Large intestine (tissue), 3 donors: ENCODE measurements around the gene JPH3. TPM values are rescaled to one million over a fixed set of nuclear protein-coding genes. Genes with fewer than 3 reads are reported as not detected.

Experiments used
- DNase-seq, 2 donors: peaks; one replicate each; pipeline versions ENCODE4 v3.0.0 to v3.0.0-alpha.2; 2013
- H3K27ac ChIP-seq: one replicate; pipeline ENCODE4 v1.5.1; 2013; ENCODE audit warnings: low read length
- H3K27me3 ChIP-seq: 2 replicates; pipeline ENCODE4 v1.6.1; 2013; ENCODE audit warnings: low read length; ENCODE audit not compliant: control insufficient read depth, insufficient read depth
- H3K36me3 ChIP-seq: 2 replicates; pipeline ENCODE4 v1.6.1; 2013; ENCODE audit warnings: low read length; ENCODE audit not compliant: control insufficient read depth, insufficient read depth
- H3K4me1 ChIP-seq: one replicate; pipeline ENCODE4 v1.6.1; 2013; ENCODE audit warnings: low read length; ENCODE audit not compliant: control insufficient read depth, insufficient read depth
- H3K4me3 ChIP-seq: one replicate; pipeline ENCODE4 v1.5.1; 2013; ENCODE audit warnings: low read length
- H3K9me3 ChIP-seq: one replicate; pipeline ENCODE4 v1.6.1; 2013; ENCODE audit warnings: mild to moderate bottlenecking, low read depth, low read length, moderate library complexity; ENCODE audit not compliant: control insufficient read depth
- WGBS: methylation state at CpG from one replicate; pipeline ENCODE4 v1.1.5; 2013; ENCODE audit warnings: low lambda C conversion rate; ENCODE audit not compliant: insufficient coverage; 5-methylcytosine and 5-hydroxymethylcytosine counted together
- polyA plus RNA-seq: library from polyadenylated mRNA; unstranded; fragments of 120-200 nt; gene quantifications from one replicate; pipeline ENCODE4 v1.2.1, GENCODE V29; 2013

The JPH3 gene
- polyA plus RNA-seq, 1 donor = 2.2 TPM

DNA sequence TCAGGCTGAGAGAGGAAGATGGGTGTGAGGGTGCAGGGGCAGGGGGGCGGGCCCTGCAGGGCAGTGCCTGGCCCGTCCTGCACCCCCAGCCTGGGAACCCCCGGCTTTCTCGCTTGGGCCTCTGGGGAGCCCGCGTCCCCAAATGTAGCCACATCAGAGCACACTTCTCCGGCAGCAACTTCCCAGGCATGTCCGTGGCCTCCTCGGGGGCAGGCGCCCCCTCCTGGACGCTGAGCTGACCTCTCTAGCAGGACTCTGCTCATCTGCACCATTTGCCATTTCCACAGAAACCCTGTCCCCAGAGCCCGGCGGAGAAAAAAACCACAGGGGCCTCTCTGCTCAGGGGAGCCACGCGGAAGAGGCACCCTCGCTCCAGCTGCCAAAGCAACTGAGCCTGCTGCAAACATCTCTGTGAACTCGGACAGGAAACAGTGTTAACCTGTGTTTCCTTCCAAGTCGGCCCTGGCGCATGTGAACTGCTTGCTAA lies 100.1 kb downstream of the JPH3 start:
- Histone ChIP-seq H3K4me3 (no peak overlapping the region), H3K9me3 (peaks cover 4% of the 10 kb centered on the region), H3K36me3 (peaks cover 28% of the 10 kb centered on the region), H3K4me1 (no peaks in the 10 kb centered on the region), H3K27ac (no peak overlapping the region), H3K27me3 (no peaks in the 10 kb centered on the region)
- no peak for DNase-seq
- WGBS = no CpG with 5 or more reads among the region's 19 CpGs

DNA sequence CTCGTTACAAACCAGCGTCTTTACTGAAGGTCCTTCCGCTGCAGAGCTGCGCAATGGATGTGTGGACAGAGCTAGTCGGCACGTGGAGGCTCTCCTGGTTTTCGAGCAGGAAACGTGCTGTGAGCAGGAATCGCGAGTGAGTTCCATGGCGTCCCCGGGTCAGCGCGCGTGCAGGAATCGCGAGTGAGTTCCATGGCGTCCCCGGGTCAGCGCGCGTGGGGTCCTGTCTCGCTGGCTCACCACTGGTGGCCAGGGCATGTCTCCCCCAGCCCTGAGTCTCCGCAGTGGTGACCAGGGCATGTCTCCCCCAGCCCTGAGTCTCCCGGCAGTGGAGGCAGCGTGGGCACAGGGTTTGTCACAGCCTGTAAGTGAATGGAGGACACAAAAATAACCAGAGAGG lies 100.8 kb downstream of the JPH3 start:
- no peak for DNase-seq
- Histone ChIP-seq H3K4me3 (no peak overlapping the region), H3K9me3 (peaks cover 4% of the 10 kb centered on the region), H3K27me3 (no peaks in the 10 kb centered on the region), H3K27ac (no peak overlapping the region), H3K36me3 (peaks cover 34% of the 10 kb centered on the region), H3K4me1 (no peaks in the 10 kb centered on the region)
- no CpG with 5 or more reads among the region's 26 CpGs for WGBS

DNA sequence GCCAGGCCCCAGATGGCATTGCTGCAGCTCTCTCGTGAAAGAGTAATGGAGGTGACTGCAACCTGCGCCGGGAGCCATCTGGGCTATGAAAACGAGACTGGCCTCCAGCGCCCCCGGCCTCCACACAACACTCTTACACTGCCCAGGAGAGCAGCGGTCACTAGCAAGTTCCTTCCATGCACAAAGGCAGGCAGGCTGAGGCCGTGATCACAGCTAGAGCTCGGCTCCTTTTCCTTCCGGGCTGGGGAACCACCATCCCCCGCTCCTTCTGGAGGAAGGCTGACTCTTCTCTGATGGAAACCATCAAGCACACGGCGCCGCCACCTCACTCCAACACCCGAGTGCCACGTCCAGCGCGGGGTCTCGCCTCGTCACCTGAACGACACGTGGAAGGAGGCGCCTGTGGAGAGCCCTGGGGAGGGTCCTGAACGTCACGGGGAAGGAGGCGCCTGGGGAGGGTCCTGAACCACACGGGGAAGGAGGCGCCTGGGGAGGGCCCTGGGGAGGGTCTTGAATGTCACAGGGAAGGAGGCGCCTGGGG lies 101.6 kb downstream of the JPH3 start:
- no peak overlapping the region for H3K27ac ChIP-seq
- no CpG with 5 or more reads among the region's 29 CpGs for WGBS

DNA sequence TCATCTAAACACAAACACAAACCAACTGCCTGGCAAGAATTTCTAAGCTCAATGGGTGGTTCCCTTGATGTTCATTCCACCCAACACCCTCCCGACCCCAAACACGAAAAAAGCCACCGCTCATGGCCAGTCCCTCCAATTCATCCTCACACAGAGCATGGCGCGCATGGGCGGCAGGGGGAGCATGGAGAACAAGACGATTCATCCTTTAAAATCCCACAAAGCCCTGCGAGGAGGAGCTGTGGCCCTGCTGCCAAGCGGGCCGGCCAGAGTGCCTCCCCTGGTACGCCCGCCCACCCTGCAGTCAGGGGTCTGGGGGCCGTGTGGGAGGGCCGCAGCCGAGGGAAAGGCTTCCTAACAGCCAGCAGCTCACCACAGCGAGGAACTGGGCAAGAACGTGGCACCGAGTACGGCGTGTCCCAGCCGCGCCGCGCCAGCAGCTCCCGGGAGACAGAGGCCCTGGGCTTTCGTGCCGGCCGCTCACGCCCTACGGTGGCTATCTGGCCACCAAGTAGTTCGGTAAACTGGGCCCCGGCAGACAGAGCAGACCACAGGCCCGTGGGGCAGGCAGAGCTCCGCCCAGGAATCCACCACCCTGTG lies 102.5 kb downstream of the JPH3 start:
- DNase-seq = no peak
- Histone ChIP-seq H3K27me3 (no peaks in the 10 kb centered on the region), H3K4me1 (no peaks in the 10 kb centered on the region), H3K27ac (no peak overlapping the region), H3K9me3 (peaks cover 4% of the 10 kb centered on the region), H3K36me3 (peaks cover 39% of the 10 kb centered on the region), H3K4me3 (no peak overlapping the region)
- no CpG with 5 or more reads among the region's 34 CpGs for WGBS

More for the DNA sequence above, 101.6 kb downstream of the JPH3 start:
- no peak overlapping the region for H3K4me3 ChIP-seq
- peaks cover 37% of the 10 kb centered on the region for H3K36me3 ChIP-seq
- peaks cover 4% of the 10 kb centered on the region for H3K9me3 ChIP-seq
- no peaks in the 10 kb centered on the region for H3K4me1 ChIP-seq
- no peaks in the 10 kb centered on the region for H3K27me3 ChIP-seq
- DNase-seq = no peak

DNA sequence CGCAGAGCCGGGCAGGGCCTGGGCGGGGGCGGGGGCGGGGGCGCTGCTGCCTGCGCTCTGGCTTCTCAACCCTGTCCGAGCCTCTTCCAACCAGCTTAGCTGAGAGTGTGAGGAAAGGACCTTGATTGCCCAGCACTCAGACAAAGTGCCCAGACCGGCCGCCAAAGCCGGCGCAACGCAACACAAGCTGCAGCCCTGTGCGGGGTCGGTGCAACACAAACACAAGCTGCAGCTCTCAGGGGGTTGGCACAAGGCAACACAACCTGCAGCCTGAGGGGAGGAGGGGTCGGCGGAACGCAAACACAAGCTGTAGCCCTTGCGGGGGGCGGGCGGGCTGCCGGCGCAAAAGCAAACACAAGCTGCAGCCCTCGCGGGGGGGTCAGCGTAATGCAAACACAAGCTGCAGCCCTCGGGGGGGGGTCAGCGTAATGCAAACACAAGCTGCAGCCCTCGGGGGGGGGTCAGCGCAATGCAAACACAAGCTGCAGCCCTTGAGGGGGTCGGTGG lies 103.5 kb downstream of the JPH3 start:
- Histone ChIP-seq H3K36me3 (peaks cover 44% of the 10 kb centered on the region), H3K9me3 (peaks cover 4% of the 10 kb centered on the region), H3K27me3 (no peaks in the 10 kb centered on the region), H3K4me3 (no peak overlapping the region), H3K27ac (no peak overlapping the region), H3K4me1 (no peaks in the 10 kb centered on the region)
- DNase-seq = no peak
- no CpG with 5 or more reads among the region's 31 CpGs for WGBS

DNA sequence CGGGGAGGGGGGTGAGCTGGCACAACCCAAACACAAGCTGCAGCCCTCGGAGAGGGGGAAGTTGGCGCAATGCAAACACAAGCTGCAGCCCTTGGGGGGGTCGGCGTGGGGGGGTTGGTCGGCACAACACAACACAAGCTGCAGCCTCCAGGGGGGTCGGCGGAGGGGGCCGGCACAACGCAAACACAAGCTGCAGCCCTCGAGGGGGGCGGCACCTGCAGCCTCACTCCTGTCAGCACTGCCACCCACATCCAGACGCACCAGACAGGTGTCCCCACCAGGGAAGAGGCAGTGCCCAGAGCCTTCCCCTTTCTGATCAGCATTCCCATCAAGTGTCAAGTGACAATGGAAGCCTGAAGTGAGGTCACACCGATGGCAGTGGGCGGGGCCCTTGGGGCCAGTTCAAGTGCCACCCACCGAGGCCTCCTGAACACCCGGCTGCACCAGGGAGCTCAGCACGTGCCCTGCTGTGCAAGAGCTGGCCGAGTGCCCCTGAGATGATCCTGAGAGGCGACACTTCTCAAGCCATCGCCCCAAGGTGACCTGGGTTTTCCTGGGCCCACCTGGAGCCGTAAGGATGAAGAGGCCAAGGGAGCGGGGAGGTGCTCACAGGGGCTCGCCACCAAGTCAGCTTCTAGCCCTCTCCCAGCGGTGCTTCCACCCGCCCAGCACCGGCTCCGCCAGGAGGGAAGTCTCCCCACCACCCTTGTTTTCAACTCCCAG lies 104.1 kb downstream of the JPH3 start:
- no peak overlapping the region for H3K4me3 ChIP-seq
- peaks cover 45% of the 10 kb centered on the region for H3K36me3 ChIP-seq
- no peaks in the 10 kb centered on the region for H3K27me3 ChIP-seq
- H3K27ac ChIP-seq = no peak overlapping the region
- WGBS = no CpG with 5 or more reads among the region's 28 CpGs
- no peaks in the 10 kb centered on the region for H3K4me1 ChIP-seq
- DNase-seq = no peak
- H3K9me3 ChIP-seq = peaks cover 4% of the 10 kb centered on the region

DNA sequence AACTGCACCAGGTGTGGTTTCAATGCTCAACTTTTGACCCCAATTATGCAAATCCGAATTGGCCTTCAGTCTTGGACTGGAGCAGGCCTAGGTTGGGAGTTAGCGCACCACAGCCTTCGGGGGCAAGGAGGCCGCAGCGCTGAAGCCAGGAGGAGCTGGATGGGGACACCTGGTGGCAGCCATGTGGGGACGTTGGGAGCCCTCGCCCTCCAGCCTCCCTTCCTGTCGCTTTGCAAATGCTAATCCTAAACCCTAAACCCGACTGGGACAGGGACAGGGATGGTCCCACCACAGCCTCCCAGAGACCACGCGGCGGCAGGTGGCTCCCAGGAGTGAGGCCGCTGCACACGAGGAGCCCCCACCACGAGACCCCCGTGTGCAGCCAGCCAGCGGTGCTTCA lies 104.8 kb downstream of the JPH3 start:
- Histone ChIP-seq H3K27me3 (no peaks in the 10 kb centered on the region), H3K4me1 (no peaks in the 10 kb centered on the region), H3K4me3 (no peak overlapping the region), H3K36me3 (peaks cover 45% of the 10 kb centered on the region), H3K9me3 (peaks cover 4% of the 10 kb centered on the region), H3K27ac (no peak overlapping the region)
- DNase-seq = no peak
- WGBS = no CpG with 5 or more reads among the region's 17 CpGs

DNA sequence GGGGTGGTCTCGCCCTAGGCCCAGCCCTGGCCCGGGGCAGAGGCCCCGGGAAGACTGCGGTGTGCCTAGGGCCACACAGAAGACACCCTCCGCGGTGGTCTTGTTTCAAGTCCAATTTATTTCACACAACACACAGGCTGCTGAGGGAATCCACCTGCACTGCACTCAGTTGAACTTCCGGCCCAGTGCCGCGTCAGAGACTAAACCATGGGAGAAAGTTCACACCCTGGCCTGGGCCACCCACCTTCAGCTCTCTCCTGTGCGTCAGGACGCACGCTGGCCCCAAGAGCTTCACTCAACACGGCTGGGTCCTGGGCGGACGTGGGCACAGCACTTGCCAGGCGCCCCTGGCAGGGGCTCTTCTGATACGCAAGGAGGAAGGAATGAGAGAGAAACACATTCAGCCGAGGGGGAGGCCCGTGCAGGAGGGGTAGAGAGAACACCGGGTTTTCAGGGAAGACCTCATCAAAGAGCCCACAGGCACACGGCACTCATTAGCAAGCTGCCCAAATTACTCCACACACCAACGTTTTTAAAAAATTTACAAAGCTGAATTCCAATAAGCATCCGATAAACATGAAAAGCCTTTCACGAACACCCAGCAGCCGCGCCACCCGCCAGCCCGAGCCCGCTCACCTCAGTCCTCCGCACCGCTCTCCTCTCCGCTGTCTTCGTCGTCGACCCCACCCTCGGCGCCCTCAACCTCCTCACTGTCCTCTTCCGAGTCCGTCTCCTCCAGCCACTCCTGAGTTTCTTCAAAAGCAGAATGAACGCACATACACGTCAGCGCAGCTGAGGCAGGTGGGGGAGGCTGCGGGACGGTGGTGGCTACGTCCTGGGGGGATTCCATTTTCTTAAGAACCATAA lies 105.6 kb downstream of the JPH3 start:
- peaks cover 42% of the 10 kb centered on the region for H3K36me3 ChIP-seq
- peaks cover 3% of the 10 kb centered on the region for H3K9me3 ChIP-seq
- no peak for DNase-seq
- H3K27ac ChIP-seq = no peak overlapping the region
- no peak overlapping the region for H3K4me3 ChIP-seq
- H3K27me3 ChIP-seq = no peaks in the 10 kb centered on the region
- no peaks in the 10 kb centered on the region for H3K4me1 ChIP-seq
- 98% methylated on average over 14 of the region's 45 CpGs for WGBS

DNA sequence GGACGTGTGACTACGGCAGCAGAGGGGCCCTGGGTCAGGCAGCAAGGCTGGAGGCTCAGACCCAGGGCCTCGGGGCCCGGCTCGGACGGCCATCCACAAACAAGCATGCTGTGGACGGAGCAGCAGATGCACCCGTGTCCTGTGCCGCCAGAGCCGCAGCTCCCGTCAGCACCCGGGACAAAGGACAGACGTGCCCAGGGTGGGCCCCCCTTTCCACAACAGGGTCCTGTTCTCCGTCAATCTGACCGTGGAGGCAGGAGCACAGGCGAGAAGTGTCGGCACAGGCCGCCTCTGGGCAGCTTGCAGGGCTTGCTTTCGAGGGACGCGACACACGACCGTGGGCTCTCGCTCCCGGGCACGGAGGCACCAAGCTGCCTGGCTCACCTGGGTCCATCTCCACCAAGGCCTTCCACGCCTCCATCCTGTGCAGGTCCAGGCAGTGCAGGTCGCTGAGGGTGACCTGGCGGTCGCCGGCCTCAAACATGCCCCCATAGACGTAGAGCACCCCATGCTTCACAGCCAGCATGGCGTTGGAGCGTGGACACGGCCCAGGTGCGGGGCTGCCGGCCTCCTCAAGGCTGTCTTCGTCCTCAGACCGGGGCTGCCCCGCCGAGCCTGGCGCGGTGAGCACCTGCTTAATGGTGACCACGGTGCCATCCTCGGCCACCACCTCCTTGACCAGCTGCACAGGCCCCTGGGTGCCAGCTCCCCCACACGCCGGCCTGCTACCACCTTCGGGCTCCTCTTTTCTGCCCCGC lies 106.8 kb downstream of the JPH3 start:
- Histone ChIP-seq H3K4me3 (no peak overlapping the region), H3K9me3 (no peaks in the 10 kb centered on the region), H3K36me3 (peaks cover 48% of the 10 kb centered on the region), H3K27ac (no peak overlapping the region), H3K27me3 (no peaks in the 10 kb centered on the region), H3K4me1 (no peaks in the 10 kb centered on the region)
- no peak for DNase-seq
- no CpG with 5 or more reads among the region's 49 CpGs for WGBS
